ENCODE results near the gene DNASE1L2.

- TF ChIP-seq HCFC1 (IDR thresholded peaks at IDR 0.05; ENCODE audit: low read length), result no peak
- no peak for TF ChIP-seq CEBPB (IDR thresholded peaks at IDR 0.05; ENCODE audit: borderline replicate concordance in 1 of 2, low read depth in 2 of 2, low read length in 2 of 2)
- TF ChIP-seq CTCF (IDR thresholded peaks at IDR 0.05 in 2 of 3, conservative IDR thresholded peaks at IDR 0.05 in 1 of 3; ENCODE audit: control insufficient read depth in 2 of 3, extremely low read depth in 1 of 3, insufficient read depth in 1 of 3, low read depth in 3 of 3, low read length in 3 of 3), result no peak
- TF ChIP-seq HDAC6 (IDR thresholded peaks at IDR 0.05; ENCODE audit: unreplicated experiment), result no peak
- TF ChIP-seq MXI1 (IDR thresholded peaks at IDR 0.05; ENCODE audit: low read depth, low read length), result no peak
- TF ChIP-seq ESRRA (IDR thresholded peaks at IDR 0.05; ENCODE audit: low read length), result no peak
- TF ChIP-seq RAD21 (IDR thresholded peaks at IDR 0.05; ENCODE audit: insufficient read depth, low read depth, low read length), result no peak
- TF ChIP-seq SMARCA5 (IDR thresholded peaks at IDR 0.05), result no peak
- no peak for TF ChIP-seq POU2F2 (IDR thresholded peaks at IDR 0.05; ENCODE audit: borderline replicate concordance, low read depth, low read length)
- TF ChIP-seq SREBF1 (IDR thresholded peaks at IDR 0.05; ENCODE audit: low read length), result no peak
- TF ChIP-seq BRCA1 (IDR thresholded peaks at IDR 0.05; ENCODE audit: low read depth, low read length), result no peak
- TF ChIP-seq SPI1 (IDR thresholded peaks at IDR 0.05; ENCODE audit: borderline replicate concordance, insufficient read depth, low read depth, low read length), result no peak
- TF ChIP-seq POLR2A (IDR thresholded peaks at IDR 0.05; ENCODE audit: low read depth, low read length), result no peak
- TF ChIP-seq SUZ12 (IDR thresholded peaks at IDR 0.05; ENCODE audit: unreplicated experiment), result no peak
Measured at GRCh38 chr16:2231016-2231931, 5.0 kb upstream of the DNASE1L2 start.

All from GM12878 (cell line).